Fibroblast of pulmonary artery (primary cell): ENCODE measurements around the gene ARID5A.

Experiments used
- DNase-seq: peaks from one replicate; pipeline ENCODE4 v3.0.0-alpha.2; 2010; ENCODE audit warnings: low read depth
- H3K4me3 ChIP-seq: replicated peaks from 2 replicates; pipeline ENCODE4 v1.5.1; 2011; ENCODE audit warnings: low read depth, mild to moderate bottlenecking, control low read depth, low read length, moderate library complexity
- TF ChIP-seq, protein P1 (sequence below): IDR thresholded peaks from 2 replicates; pipeline ENCODE4 v1.5.1; 2011; ENCODE audit warnings: mild to moderate bottlenecking, control low read depth, low read length, inconsistent platforms; ENCODE audit errors: missing control alignments

The ARID5A gene

DNA sequence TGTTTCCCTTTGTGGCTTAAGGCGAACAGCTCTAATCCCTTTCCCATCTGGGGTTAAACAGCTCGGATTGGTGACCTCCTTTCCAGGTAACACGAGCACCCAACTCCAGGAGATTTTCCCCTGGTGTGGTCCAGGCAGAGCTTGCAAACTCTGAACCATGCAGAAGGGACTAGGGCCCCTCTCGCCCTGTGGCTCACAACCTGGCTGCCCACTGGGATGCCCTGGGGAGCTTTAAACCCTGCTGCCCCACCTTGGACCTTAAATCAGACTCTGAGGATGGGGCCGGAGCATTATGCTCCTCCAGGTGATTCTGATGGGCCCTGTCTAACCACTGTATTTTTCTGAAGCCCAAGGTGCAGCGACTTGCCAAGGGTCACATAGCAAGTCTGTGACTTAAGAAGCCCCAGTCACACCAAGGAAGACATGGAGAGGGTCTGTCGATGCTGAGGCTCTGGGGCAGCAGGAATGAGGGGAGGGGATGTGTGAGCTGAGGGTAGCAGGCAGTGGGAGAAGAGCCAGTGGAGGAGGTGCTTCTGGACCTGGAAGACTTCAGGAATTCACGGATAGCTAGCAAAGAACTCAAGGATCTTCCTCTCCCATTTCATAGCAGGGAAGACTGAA lies 5.9 kb downstream of the ARID5A start:
- no peak for DNase-seq

DNA sequence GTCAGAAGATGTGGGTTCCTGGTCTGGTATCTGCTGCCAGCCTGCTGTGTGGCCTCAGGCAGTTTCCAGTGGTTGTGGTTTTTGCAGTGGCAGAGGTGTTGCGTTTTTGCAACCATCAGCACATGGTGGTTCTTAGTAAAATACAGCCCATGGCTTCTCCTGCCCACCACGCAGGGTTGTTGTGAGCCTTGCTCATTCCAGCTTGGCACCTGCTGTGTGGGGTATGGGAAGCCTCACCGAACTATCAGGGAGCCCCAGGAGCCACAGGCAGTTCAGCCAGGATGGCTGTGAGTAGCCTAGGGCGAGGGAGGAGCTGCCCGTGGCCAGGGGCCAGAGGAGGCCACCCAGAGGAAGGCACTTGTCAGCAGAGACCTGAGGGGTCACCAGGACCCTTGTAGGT lies 9.8 kb downstream of the ARID5A start:
- TF ChIP-seq, protein P1, sequence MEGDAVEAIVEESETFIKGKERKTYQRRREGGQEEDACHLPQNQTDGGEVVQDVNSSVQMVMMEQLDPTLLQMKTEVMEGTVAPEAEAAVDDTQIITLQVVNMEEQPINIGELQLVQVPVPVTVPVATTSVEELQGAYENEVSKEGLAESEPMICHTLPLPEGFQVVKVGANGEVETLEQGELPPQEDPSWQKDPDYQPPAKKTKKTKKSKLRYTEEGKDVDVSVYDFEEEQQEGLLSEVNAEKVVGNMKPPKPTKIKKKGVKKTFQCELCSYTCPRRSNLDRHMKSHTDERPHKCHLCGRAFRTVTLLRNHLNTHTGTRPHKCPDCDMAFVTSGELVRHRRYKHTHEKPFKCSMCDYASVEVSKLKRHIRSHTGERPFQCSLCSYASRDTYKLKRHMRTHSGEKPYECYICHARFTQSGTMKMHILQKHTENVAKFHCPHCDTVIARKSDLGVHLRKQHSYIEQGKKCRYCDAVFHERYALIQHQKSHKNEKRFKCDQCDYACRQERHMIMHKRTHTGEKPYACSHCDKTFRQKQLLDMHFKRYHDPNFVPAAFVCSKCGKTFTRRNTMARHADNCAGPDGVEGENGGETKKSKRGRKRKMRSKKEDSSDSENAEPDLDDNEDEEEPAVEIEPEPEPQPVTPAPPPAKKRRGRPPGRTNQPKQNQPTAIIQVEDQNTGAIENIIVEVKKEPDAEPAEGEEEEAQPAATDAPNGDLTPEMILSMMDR = no peak
- no peak overlapping the region for H3K4me3 ChIP-seq
- no peak for DNase-seq

More for the DNA sequence above, 5.9 kb downstream of the ARID5A start:
- no peak overlapping the region for H3K4me3 ChIP-seq
- TF ChIP-seq, protein P1 = no peak

DNA sequence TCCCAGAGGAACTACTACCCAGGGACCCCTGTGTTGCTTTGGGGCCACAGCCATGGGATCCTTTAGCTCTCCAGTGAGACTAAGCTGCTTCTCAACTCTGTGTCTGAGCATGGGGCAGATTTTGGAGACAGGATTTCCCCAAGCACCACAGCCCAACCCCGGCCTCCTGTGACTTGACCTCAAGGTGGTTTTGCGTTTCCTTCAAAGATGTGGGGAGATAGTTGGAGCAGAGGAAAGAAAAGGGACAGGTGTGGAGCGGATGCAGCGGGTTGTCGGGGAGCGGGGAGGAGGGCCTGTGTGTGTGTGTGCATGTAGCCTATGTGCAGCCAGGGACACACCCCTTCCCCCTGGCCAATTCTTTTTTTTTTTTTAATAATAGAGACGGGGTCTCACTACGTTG lies 10.2 kb downstream of the ARID5A start:
- H3K4me3 ChIP-seq = no peak overlapping the region
- no peak for DNase-seq
- TF ChIP-seq, protein P1 = no peak

DNA sequence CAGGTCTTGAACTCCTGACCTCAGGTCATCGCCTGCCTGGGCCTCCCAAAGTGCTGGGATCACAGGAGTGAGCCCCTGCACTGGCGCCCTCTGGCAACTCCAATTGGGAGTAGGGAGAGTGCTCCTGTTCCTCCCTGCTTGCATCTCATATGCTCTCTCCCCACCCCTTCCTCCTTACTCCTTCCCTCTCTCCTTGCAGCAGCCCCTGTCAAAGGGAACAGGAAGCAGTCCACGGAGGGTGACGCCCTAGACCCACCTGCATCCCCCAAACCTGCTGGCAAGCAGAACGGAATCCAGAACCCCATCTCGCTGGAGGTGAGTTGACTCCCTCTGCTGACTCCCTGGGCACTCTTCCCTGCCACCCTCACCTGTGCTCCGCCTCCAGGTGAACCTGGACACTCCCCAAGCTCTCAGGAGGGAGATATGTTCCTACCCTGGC lies 10.7 kb downstream of the ARID5A start:
- TF ChIP-seq, protein P1 = no peak
- no peak for DNase-seq
- H3K4me3 ChIP-seq = no peak overlapping the region

DNA sequence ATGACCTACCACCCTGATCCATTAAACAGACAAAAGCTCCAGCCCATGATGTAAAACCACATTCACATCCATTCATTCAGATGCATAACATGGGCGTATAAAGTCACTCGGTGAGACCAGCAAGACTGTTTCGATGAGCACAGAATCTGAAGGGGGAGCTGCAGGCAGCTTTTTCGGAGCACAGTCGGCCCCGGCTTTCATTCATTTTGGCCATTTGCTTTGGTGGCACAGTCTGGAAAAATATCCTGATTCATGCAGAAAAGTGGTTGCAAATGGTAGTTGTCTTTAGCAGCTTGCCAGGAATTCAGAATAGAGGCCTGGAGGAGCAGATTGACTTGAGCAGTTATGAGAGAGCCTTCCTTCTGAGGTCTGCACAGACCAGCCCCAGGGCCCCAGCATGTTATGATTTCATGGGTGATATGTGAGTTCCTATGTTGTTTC lies 11.2 kb downstream of the ARID5A start:
- TF ChIP-seq, protein P1 = no peak
- no peak overlapping the region for H3K4me3 ChIP-seq
- DNase-seq = no peak

DNA sequence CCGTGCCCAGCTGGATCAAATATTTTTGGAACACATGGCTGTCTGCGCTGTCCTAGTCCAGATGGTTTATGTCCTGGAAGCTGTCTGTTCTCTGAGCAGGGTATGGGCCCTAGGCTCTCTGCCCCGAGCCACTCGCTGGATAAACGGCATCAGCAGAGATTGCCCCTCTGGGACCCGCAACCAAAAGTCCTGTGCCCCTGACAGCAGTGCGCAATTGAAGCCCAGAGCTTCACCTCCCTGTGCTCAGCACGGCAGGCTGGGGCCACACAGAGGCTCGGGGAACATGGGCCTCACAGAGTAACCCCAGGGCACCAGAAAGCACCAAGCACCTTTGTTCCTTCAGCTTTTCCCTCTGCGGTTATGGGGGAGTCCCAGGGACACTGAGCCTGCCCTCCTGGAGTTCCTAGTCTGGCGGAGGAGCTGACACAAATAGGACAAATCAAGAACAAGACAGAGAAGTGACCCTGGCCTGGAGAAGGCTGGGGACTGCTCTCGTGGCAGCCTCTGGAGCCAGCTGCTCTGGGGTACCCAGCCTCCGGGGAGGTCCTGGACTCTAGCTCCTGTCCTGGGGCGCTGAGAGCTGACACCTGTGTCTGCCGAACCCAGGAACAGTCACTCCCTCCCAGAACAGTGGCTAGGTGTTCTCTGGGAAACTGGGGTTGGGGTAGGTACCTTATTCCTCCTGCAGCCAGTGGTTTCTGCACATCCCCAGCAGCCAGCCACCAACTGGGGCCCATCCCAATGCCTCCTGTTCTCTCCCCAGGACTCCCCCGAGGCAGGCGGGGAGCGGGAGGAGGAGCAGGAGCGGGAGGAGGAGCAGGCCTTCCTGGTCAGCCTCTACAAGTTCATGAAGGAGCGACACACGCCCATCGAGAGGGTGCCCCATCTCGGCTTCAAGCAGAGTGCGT lies 12.3 kb downstream of the ARID5A start:
- TF ChIP-seq, protein P1 = no peak
- DNase-seq = no peak
- no peak overlapping the region for H3K4me3 ChIP-seq
